K562 (cell line): ENCODE measurements around the gene SLC39A5. TPM values are rescaled to one million over a fixed set of nuclear protein-coding genes. Genes with fewer than 3 reads are reported as not detected.
A peak's percentile ranks its signal among the peaks of the same experiment; 100 is the strongest.

Experiments
- CHAMP1 ChIP-seq: fragments of 450-650 bp; IDR thresholded peaks from 2 replicates; pipeline ENCODE4 v1.6.1; 2016; ENCODE audit warnings: mild to moderate bottlenecking
- CHD2 ChIP-seq: IDR thresholded peaks from 2 replicates; pipeline ENCODE4 v1.6.1; 2011; ENCODE audit warnings: low read depth, low read length
- COPS2 ChIP-seq: fragments of 450-650 bp; conservative IDR thresholded peaks from 2 replicates; pipeline ENCODE4 v1.6.1; 2016; ENCODE audit warnings: mild to moderate bottlenecking, moderate library complexity
- KDM1A ChIP-seq, 2 experiments: fragments of 450-650 bp; IDR thresholded peaks; 2 replicates each; pipeline ENCODE4 v1.6.1; 2016; ENCODE audit warnings: mild to moderate bottlenecking in 2 of 2
- LARP7 ChIP-seq: fragments of 450-650 bp; IDR thresholded peaks from 2 replicates; pipeline ENCODE4 v1.6.1; 2016
- MAZ ChIP-seq, 2 experiments: fragments of 450-650 bp in 1 of 2; sonication (generic) in 1 of 2; formaldehyde crosslinking; IDR thresholded peaks in 1 of 2; conservative IDR thresholded peaks in 1 of 2; 2 replicates each; pipeline versions ENCODE4 v1.4.0 to v1.5.0; 2020; ENCODE audit warnings: mild to moderate bottlenecking in 1 of 2, missing genetic modification reagents in 1 of 2
- NBN ChIP-seq: fragments of 450-650 bp; IDR thresholded peaks from 2 replicates; pipeline ENCODE4 v1.6.1; 2016; ENCODE audit warnings: low read depth, mild to moderate bottlenecking
- NEUROD1 ChIP-seq: fragments of 150-350 bp; IDR thresholded peaks from 2 replicates; pipeline ENCODE4 v1.6.1; 2014; ENCODE audit warnings: borderline replicate concordance, low read length, low read depth; ENCODE audit not compliant: partially characterized antibody
- PHB2 ChIP-seq: fragments of 450-650 bp; IDR thresholded peaks from 2 replicates; pipeline ENCODE4 v1.6.1; 2017; ENCODE audit warnings: low read depth
- POU5F1 ChIP-seq: fragments of 150-350 bp; IDR thresholded peaks from 2 replicates; pipeline ENCODE4 v1.6.1; 2014; ENCODE audit warnings: borderline replicate concordance, low read length, low read depth, mild to moderate bottlenecking; ENCODE audit not compliant: partially characterized antibody
- PTTG1 ChIP-seq: fragments of 450-650 bp; IDR thresholded peaks from 2 replicates; pipeline ENCODE4 v1.6.1; 2016; ENCODE audit warnings: low read depth, mild to moderate bottlenecking, missing genetic modification characterization, missing compliant biosample characterization
- RBBP5 ChIP-seq: fragments of 200-600 bp; sonication (generic); IDR thresholded peaks from 2 replicates; pipeline ENCODE4 v1.6.1; 2012; ENCODE audit warnings: borderline replicate concordance, mild to moderate bottlenecking, low read length, control low read depth, inconsistent platforms; ENCODE audit not compliant: insufficient read depth, poor library complexity, severe bottlenecking
- SIN3A ChIP-seq, 2 experiments: fragments of 150-350 bp in 1 of 2; IDR thresholded peaks; 2 replicates each; pipeline ENCODE4 v1.6.1; 2011 to 2016; ENCODE audit warnings: borderline replicate concordance in 2 of 2, low read depth in 2 of 2, low read length in 2 of 2, mild to moderate bottlenecking in 2 of 2, moderate library complexity in 2 of 2; ENCODE audit not compliant: control insufficient read depth in 1 of 2
- SMC3 ChIP-seq: conservative IDR thresholded peaks from 2 replicates; pipeline ENCODE4 v1.6.1; 2011; ENCODE audit warnings: low read depth, low read length, improper control_type of control experiment; ENCODE audit not compliant: insufficient read depth
- TOE1 ChIP-seq, 2 experiments: fragments of 450-650 bp in 1 of 2; sonication (generic) in 1 of 2; formaldehyde crosslinking in 1 of 2; IDR thresholded peaks; 2 replicates each; pipeline versions ENCODE4 v1.7.1 to v1.8.0; 2016 to 2022; ENCODE audit warnings: borderline replicate concordance in 2 of 2, mild to moderate bottlenecking in 2 of 2, antibody characterized with exemption in 1 of 2, inconsistent platforms in 1 of 2, low read depth in 1 of 2, missing genetic modification reagents in 1 of 2, moderate library complexity in 1 of 2
- ZNF592 ChIP-seq: fragments of 450-650 bp; IDR thresholded peaks from 2 replicates; pipeline ENCODE4 v1.6.1; 2017; ENCODE audit warnings: antibody characterized with exemption, mild to moderate bottlenecking
- ZNF717 ChIP-seq: fragments of 250-450 bp; sonication (Bioruptor Pico); IDR thresholded peaks from 2 replicates; pipeline ENCODE4 v1.5.0; 2021
- polyA plus RNA-seq, 8 experiments: library from polyadenylated mRNA; depleted of rRNA in 4 of 8; stranded (reverse) in 5 of 8; unstranded in 3 of 8; fragments of >200 nt; fragmentation: Nextera tagmentation in 2 of 8; fragmentation: Illumina TruSeq in 1 of 8; extraction: Ambion mirVana in 2 of 8; extraction: Trizol in 1 of 8; gene quantifications; 2 replicates each; pipeline versions ENCODE4 v1.2.1 to v1.2.3, GENCODE V29; 2011 to 2014; ENCODE audit warnings: inconsistent platforms in 1 of 8, missing spikeins in 1 of 8
- total RNA-seq, 7 experiments: library from RNA; depleted of rRNA in 6 of 7; stranded (reverse); fragments of >200 nt in 6 of 7; fragmentation: Illumina TruSeq in 2 of 7; extraction: Trizol in 2 of 7; gene quantifications; 2 replicates each; pipeline versions ENCODE4 v1.2.1 to v1.2.3, GENCODE V29; 2011 to 2021; ENCODE audit warnings: low replicate concordance in 1 of 7
- TF ChIP-seq, protein P1 (sequence below): fragments of 250-450 bp; sonication (Bioruptor Pico); IDR thresholded peaks from 2 replicates; pipeline ENCODE4 v1.4.0; 2020

The SLC39A5 gene
- total and polyA plus RNA-seq, 9 of the 15 experiments (the other 6 are each of a cell fraction or from before 2014, with no cell fraction given) = 0.08 to 0.10 TPM; not detected in 7

DNA sequence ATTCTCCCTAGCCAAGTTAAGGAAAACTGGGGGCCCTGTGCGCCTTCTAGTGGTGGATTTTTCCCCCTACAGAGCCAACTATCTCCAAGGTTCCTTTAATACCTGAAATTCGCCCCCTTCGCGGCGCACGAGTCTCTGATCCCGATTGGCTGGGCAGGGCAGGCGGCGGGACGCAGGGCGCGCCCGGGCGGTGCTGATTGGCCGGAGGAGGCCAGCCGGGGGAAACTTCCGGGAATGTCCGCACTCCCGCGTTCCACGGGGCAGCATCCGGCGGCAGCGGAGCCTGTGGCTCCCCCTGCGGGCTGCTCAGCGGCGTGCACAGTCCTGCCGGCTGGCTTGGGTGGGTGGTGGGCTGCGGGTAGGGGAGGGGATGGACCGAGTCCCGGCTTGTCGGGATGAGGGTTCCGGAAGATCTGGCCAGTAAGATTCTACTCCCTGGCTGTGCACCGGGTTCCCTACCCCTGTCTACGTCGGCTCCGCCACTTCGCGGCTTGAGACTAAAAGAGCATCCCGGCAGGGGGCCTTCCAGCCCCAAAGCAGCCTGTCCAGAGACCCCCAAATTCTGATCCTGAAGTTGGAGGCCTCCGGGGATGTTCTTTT, 5.6 kb upstream of the SLC39A5 start, which contains the start of gene NABP2 (continued):
- TF ChIP-seq SIN3A (IDR thresholded peaks at IDR 0.05; ENCODE audit: borderline replicate concordance in 2 of 2, control insufficient read depth in 1 of 2, low read depth in 2 of 2, low read length in 2 of 2) (peak; percentile 16 to 48; a peak in 2 of 4 replicates), COPS2 (no peak), KDM1A (IDR thresholded peaks at IDR 0.05) (no peak), MAZ (CRISPR knock-in tag; conservative IDR thresholded peaks at IDR 0.05 in 1 of 2, IDR thresholded peaks at IDR 0.05 in 1 of 2) (peak; percentile 77 to 82; a peak in 2 of 4 replicates), PTTG1 (no peak), RBBP5 (peak; percentile 76), NEUROD1 (peak; percentile 84), LARP7 (no peak), TOE1 (IDR thresholded peaks at IDR 0.05; ENCODE audit: borderline replicate concordance) (peak; percentile 73; the same call in 1 of the 2 replicates), TOE1 (CRISPR knock-in tag; IDR thresholded peaks at IDR 0.05; ENCODE audit: borderline replicate concordance, low read depth) (0 out of 2 replicates have a peak, but pooled peaks have one; percentile 21), ZNF592 (peak; percentile 79; the same call in 1 of the 2 replicates), ZNF717 (no peak), POU5F1 (no peak), SMC3 (peak; percentile 57), NBN (no peak), PHB2 (no peak), CHD2 (peak; percentile 65; the same call in 1 of the 2 replicates), CHAMP1 (no peak)
- TF ChIP-seq, protein P1, sequence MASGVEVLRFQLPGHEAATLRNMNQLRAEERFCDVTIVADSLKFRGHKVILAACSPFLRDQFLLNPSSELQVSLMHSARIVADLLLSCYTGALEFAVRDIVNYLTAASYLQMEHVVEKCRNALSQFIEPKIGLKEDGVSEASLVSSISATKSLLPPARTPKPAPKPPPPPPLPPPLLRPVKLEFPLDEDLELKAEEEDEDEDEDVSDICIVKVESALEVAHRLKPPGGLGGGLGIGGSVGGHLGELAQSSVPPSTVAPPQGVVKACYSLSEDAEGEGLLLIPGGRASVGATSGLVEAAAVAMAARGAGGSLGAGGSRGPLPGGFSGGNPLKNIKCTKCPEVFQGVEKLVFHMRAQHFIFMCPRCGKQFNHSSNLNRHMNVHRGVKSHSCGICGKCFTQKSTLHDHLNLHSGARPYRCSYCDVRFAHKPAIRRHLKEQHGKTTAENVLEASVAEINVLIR = 0 out of 2 replicates have a peak, but pooled peaks have one; percentile 47
